Measurements from ENCODE around the gene B3GALT6.

The B3GALT6 gene

GRCh38 chr1:1256956-1257871, 25.2 kb downstream of the B3GALT6 start:
- CTCF ChIA-PET: interaction anchor here (1.2 kb wide), 1 partner anchor 180 kb away, joined by 3 read pairs; no protein-coding TSS in a partner anchor
- DNase-seq (ENCODE audit: extremely low spot score): no peak
- POLR2A ChIA-PET: no interaction called here

DNA sequence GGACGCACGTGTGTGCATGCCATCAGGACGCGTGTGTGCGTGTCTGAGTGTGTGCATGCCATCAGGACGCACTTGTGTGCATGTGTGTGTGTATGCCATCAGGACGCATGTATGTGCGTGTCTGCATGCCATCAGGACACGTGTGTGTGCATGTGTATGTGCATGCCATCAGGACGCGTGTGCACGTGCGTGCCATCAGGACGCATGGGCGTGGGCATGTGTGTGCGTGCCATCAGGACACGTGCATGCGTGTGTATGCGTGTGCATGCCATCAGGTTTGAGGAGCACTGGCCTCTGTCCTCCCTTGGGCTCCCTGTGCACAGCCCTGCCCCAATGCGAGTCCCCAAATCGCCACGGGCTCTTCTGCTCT, 27.1 kb downstream of the B3GALT6 start:
- TF ChIP-seq CTCF (IDR thresholded peaks at IDR 0.05; ENCODE audit: control extremely low read depth, extremely low read depth, low read depth, missing control alignments): no peak
- POLR2A ChIA-PET: no interaction called here
- DNase-seq (ENCODE audit: extremely low spot score): no peak
- CTCF ChIA-PET: no interaction called here

More at GRCh38 chr1:1256956-1257871, 25.2 kb downstream of the B3GALT6 start:
- no peak for TF ChIP-seq CTCF (IDR thresholded peaks at IDR 0.05; ENCODE audit: control extremely low read depth, extremely low read depth, low read depth, missing control alignments)

- no peak for DNase-seq (ENCODE audit: extremely low spot score)
- TF ChIP-seq CTCF (IDR thresholded peaks at IDR 0.05; ENCODE audit: control extremely low read depth, extremely low read depth, low read depth, missing control alignments): no peak
- CTCF ChIA-PET: interaction anchor here (1.5 to 1.8 kb wide), 3 partner anchors 9 to 275 kb away, joined by 3 to 6 read pairs (median 3); no protein-coding TSS in a partner anchor
- POLR2A ChIA-PET: no interaction called here
These were observed 27.5 kb downstream of the B3GALT6 start for GRCh38 chr1:1259540-1259939.

- no peak for DNase-seq (ENCODE audit: extremely low spot score)
- POLR2A ChIA-PET: no interaction called here
- CTCF ChIA-PET: interaction anchor here (1.5 to 1.8 kb wide), 3 partner anchors 9 to 275 kb away, joined by 3 to 6 read pairs (median 3); no protein-coding TSS in a partner anchor
- no peak for TF ChIP-seq CTCF (IDR thresholded peaks at IDR 0.05; ENCODE audit: control extremely low read depth, extremely low read depth, low read depth, missing control alignments)
These were observed 28.0 kb downstream of the B3GALT6 start for GRCh38 chr1:1259951-1260600.

GRCh38 chr1:1260843-1261560, 29.0 kb downstream of the B3GALT6 start:
- no peak for DNase-seq (ENCODE audit: extremely low spot score)
- TF ChIP-seq CTCF (IDR thresholded peaks at IDR 0.05; ENCODE audit: control extremely low read depth, extremely low read depth, low read depth, missing control alignments): no peak
- POLR2A ChIA-PET: no interaction called here
- CTCF ChIA-PET: interaction anchor here (0.7 to 1.8 kb wide), 5 partner anchors 10 to 276 kb away, joined by 3 to 6 read pairs (median 3); no protein-coding TSS in a partner anchor

GRCh38 chr1:1262071-1262470, 30.0 kb downstream of the B3GALT6 start:
- CTCF ChIA-PET: interaction anchor here (1.0 to 1.3 kb wide), 2 partner anchors 9 to 30 kb away, joined by 3 read pairs; no protein-coding TSS in a partner anchor
- no peak for DNase-seq (ENCODE audit: extremely low spot score)
- TF ChIP-seq CTCF (IDR thresholded peaks at IDR 0.05; ENCODE audit: control extremely low read depth, extremely low read depth, low read depth, missing control alignments): no peak
- POLR2A ChIA-PET: no interaction called here
